Measurements from ENCODE around the gene CMIP. TPM values are rescaled to one million over a fixed set of nuclear protein-coding genes. Genes with fewer than 3 reads are reported as not detected.

Gene CMIP
- total and polyA plus RNA-seq, 7 donors, result 11.0 to 60.3 (median 20.4) TPM

- H3K9me3 ChIP-seq, result no peaks in the 10 kb centered on the region
- H3K4me3 ChIP-seq, result peak overlapping the region in 2 of 4 donors; percentile 7 to 18
- TF ChIP-seq POLR2A (IDR thresholded peaks at IDR 0.05) (no peak), POLR2AphosphoS5 (IDR thresholded peaks at IDR 0.05) (peak; percentile 69 to 87 (median 76)), EP300 (IDR thresholded peaks at IDR 0.05) (peak in 3 of 4 donors; percentile 61 to 89 (median 73))
- H3K27me3 ChIP-seq, result no peaks in the 10 kb centered on the region
- H3K36me3 ChIP-seq, result peaks cover 6 to 44% (median 17%) of the 10 kb centered on the region in 4 donors
- no peak for DNase-seq
- H3K27ac ChIP-seq, result peak overlapping the region in 3 of 4 donors; percentile 77 to 90 (median 87)
- WGBS, 2 donors, result 79 to 85% methylated on average over 8 of the region's 8 CpGs
- H3K4me1 ChIP-seq, result peaks cover 0 to 62% (median 59%) of the 10 kb centered on the region in 4 donors
- intact Hi-C loops (cut with DNase I), result loop anchor here (2.0 kb wide), 1 partner anchor 36 kb away; no protein-coding TSS in a partner anchor
Measured at GRCh38 chr16:81657224-81657623, 212.6 kb downstream of the CMIP start.

GRCh38 chr16:81657781-81658180, 213.2 kb downstream of the CMIP start:
- DNase-seq, result peak; percentile 85
- peak overlapping the region in 3 of 4 donors; percentile 77 to 90 (median 87) for H3K27ac ChIP-seq
- peaks cover 0 to 57% (median 54%) of the 10 kb centered on the region in 4 donors for H3K4me1 ChIP-seq
- H3K4me3 ChIP-seq, result peak overlapping the region in 1 of 4 donors; percentile 18
- H3K27me3 ChIP-seq, result no peaks in the 10 kb centered on the region
- TF ChIP-seq POLR2AphosphoS5 (IDR thresholded peaks at IDR 0.05) (peak in 2 of 4 donors; percentile 12 to 33), POLR2A (IDR thresholded peaks at IDR 0.05) (no peak)
- peaks cover 6 to 49% (median 18%) of the 10 kb centered on the region in 4 donors for H3K36me3 ChIP-seq
- intact Hi-C loops (cut with DNase I), result loop anchor here (2.0 kb wide), 1 partner anchor 35 kb away; no protein-coding TSS in a partner anchor
- 84 to 89% methylated on average over 13 of the region's 13 CpGs for WGBS, 2 donors
- no peaks in the 10 kb centered on the region for H3K9me3 ChIP-seq

GRCh38 chr16:81658373-81658772, 213.8 kb downstream of the CMIP start:
- Histone ChIP-seq H3K36me3 (peaks cover 6 to 53% (median 21%) of the 10 kb centered on the region in 4 donors), H3K27ac (peak overlapping the region in 3 of 4 donors; percentile 77 to 90 (median 87)), H3K4me3 (no peak overlapping the region), H3K27me3 (no peaks in the 10 kb centered on the region), H3K4me1 (peaks cover 0 to 51% (median 48%) of the 10 kb centered on the region in 4 donors), H3K9me3 (no peaks in the 10 kb centered on the region)
- intact Hi-C loops (cut with DNase I), result no loop called here
- 93 to 95% methylated on average over 4 of the region's 4 CpGs for WGBS, 2 donors
- no peak for TF ChIP-seq POLR2A (IDR thresholded peaks at IDR 0.05)
- TF ChIP-seq EP300 (IDR thresholded peaks at IDR 0.05), result no peak
- no peak for TF ChIP-seq CTCF (IDR thresholded peaks at IDR 0.05)
- TF ChIP-seq POLR2AphosphoS5 (IDR thresholded peaks at IDR 0.05), result no peak
- DNase-seq, result no peak

GRCh38 chr16:81659249-81659648, 214.6 kb downstream of the CMIP start:
- TF ChIP-seq CTCF (IDR thresholded peaks at IDR 0.05) (no peak), POLR2A (IDR thresholded peaks at IDR 0.05) (no peak), EP300 (IDR thresholded peaks at IDR 0.05) (no peak), POLR2AphosphoS5 (IDR thresholded peaks at IDR 0.05) (no peak)
- Histone ChIP-seq H3K4me3 (no peak overlapping the region), H3K9me3 (no peaks in the 10 kb centered on the region), H3K27ac (peak overlapping the region in 1 of 4 donors; percentile 90), H3K27me3 (no peaks in the 10 kb centered on the region), H3K36me3 (peaks cover 6 to 57% (median 26%) of the 10 kb centered on the region in 4 donors), H3K4me1 (peaks cover 0 to 42% (median 39%) of the 10 kb centered on the region in 4 donors)
- 92 to 98% methylated on average over 2 of the region's 2 CpGs for WGBS, 2 donors
- intact Hi-C loops (cut with DNase I), result no loop called here
- DNase-seq, result no peak

- no peaks in the 10 kb centered on the region for H3K9me3 ChIP-seq
- H3K4me1 ChIP-seq, result peaks cover 0 to 27% (median 21%) of the 10 kb centered on the region in 4 donors
- intact Hi-C loops (cut with DNase I), result no loop called here
- H3K27ac ChIP-seq, result no peak overlapping the region
- DNase-seq, result no peak
- TF ChIP-seq EP300 (IDR thresholded peaks at IDR 0.05), result no peak
- no peak for TF ChIP-seq CTCF (IDR thresholded peaks at IDR 0.05)
- WGBS, 2 donors, result 92 to 94% methylated on average over 14 of the region's 14 CpGs
- no peaks in the 10 kb centered on the region for H3K27me3 ChIP-seq
- no peak overlapping the region for H3K4me3 ChIP-seq
- H3K36me3 ChIP-seq, result peaks cover 6 to 72% (median 27%) of the 10 kb centered on the region in 4 donors
Measured at GRCh38 chr16:81661082-81661481, 216.5 kb downstream of the CMIP start.

Measured in sigmoid colon (tissue), 7 donors.